ENCODE data around the gene NUDT12. TPM values are rescaled to one million over a fixed set of nuclear protein-coding genes. Genes with fewer than 3 reads are reported as not detected.

Gene NUDT12
- total and polyA plus RNA-seq, 9 donors = 4.9 to 9.9 (median 7.2) TPM

DNA sequence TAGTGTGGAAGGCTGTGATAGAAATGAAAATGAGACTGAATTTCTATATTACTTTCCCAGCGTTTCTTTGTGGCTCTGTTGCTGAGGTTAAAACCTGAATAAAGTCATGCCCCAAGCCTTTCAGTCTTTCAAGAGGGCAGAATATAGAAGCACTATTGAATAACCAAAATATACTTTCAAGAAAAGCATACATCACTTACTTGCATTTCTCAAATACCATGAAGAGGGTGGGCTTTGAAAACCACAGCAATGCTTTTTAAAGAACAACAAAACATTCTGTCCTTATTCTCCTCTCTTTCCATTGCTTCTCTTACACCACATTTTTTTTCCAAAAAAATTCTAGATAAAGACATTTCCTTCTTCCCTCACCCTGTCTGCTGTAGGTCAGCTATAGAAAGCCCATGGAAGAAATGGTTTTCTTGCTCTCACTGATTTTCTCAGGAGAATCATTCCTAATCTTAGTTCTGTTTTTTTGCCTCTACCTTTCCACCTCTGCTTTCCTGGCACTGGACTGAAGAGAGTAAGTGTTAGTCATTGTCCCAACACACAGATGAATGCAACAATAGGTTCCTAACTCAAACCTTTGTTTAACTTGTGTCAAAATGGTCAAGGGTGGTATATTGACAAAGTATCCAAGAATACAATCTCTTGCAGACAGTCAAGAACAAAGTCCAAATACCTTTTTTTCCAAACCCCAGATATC lies 51.6 kb downstream of the NUDT12 start:
- H3K9me3 ChIP-seq = no peaks in the 10 kb centered on the region
- TF ChIP-seq CTCF (IDR thresholded peaks at IDR 0.05) (no peak), EP300 (IDR thresholded peaks at IDR 0.05) (no peak), POLR2A (IDR thresholded peaks at IDR 0.05) (no peak)
- no peak overlapping the region for H3K4me3 ChIP-seq
- WGBS, 3 donors = 48 to 65% (median 63%) methylated on average over 1 of the region's 1 CpG
- intact Hi-C loops (cut with DNase I) = no loop called here
- no peaks in the 10 kb centered on the region for H3K36me3 ChIP-seq
- no peaks in the 10 kb centered on the region for H3K4me1 ChIP-seq (ENCODE audit: insufficient read depth)
- no peak overlapping the region for H3K27ac ChIP-seq
- DNase-seq = no peak
- no peaks in the 10 kb centered on the region for H3K27me3 ChIP-seq

DNA sequence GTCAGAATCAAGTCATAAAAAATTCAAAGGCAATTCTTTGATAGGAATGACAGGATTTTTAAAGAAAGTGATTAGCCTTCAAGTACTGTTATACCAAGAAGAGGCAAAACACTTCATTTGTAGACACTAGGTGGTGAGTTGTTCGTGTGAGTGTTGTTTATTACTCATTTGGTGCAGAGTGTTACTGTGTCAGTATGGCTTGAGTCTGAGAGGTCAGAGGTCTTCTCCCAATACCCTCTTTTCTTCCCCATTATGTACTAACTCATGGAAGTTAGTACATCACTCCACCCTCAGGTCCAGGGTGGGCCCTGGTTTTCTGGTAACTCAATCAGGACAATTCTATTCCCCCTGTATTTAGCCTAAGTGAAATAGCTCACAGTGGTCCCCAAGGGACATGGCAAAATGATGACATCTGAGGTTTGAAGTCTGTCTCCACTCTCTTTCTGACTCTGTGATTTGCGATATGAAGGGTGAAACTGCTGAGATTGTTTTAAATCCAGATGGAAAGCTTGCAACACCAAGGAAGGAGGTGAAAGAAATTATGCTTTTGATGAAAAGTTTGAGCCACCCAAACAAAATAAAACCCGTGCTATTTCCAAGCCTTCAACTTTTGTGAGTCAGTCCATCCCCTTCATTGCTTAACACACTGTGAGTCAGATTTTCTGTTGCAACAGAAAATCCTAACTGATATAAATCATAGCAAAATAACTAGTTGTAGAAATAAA lies 56.8 kb downstream of the NUDT12 start:
- no peaks in the 10 kb centered on the region for H3K9me3 ChIP-seq
- H3K4me1 ChIP-seq (ENCODE audit: insufficient read depth) = no peaks in the 10 kb centered on the region
- intact Hi-C loops (cut with DNase I) = no loop called here
- H3K27ac ChIP-seq = no peak overlapping the region
- no peak for TF ChIP-seq CTCF (IDR thresholded peaks at IDR 0.05)
- no peak for TF ChIP-seq EP300 (IDR thresholded peaks at IDR 0.05)
- no peak for TF ChIP-seq POLR2A (IDR thresholded peaks at IDR 0.05)
- 73 to 79% (median 77%) methylated on average over 3 of the region's 3 CpGs for WGBS, 3 donors
- H3K27me3 ChIP-seq = no peaks in the 10 kb centered on the region
- H3K4me3 ChIP-seq = no peak overlapping the region
- no peak for DNase-seq
- H3K36me3 ChIP-seq = no peaks in the 10 kb centered on the region

GRCh38 chr5:103503066-103503465 lies 59.5 kb downstream of the NUDT12 start:
- Histone ChIP-seq H3K4me1 (ENCODE audit: insufficient read depth) (no peaks in the 10 kb centered on the region), H3K4me3 (no peak overlapping the region), H3K36me3 (no peaks in the 10 kb centered on the region), H3K27ac (no peak overlapping the region), H3K27me3 (no peaks in the 10 kb centered on the region), H3K9me3 (no peaks in the 10 kb centered on the region)
- intact Hi-C loops (cut with DNase I) = no loop called here
- TF ChIP-seq CTCF (IDR thresholded peaks at IDR 0.05) (no peak), EP300 (IDR thresholded peaks at IDR 0.05) (no peak), POLR2A (IDR thresholded peaks at IDR 0.05) (no peak)
- DNase-seq = no peak

GRCh38 chr5:103502662-103503061 lies 59.9 kb downstream of the NUDT12 start:
- Histone ChIP-seq H3K27ac (no peak overlapping the region), H3K9me3 (no peaks in the 10 kb centered on the region), H3K36me3 (no peaks in the 10 kb centered on the region), H3K27me3 (no peaks in the 10 kb centered on the region), H3K4me1 (ENCODE audit: insufficient read depth) (no peaks in the 10 kb centered on the region), H3K4me3 (no peak overlapping the region)
- no peak for DNase-seq
- WGBS, 3 donors = 74 to 90% (median 82%) methylated on average over 3 of the region's 3 CpGs
- intact Hi-C loops (cut with DNase I) = no loop called here
- no peak for TF ChIP-seq CTCF (IDR thresholded peaks at IDR 0.05)
- no peak for TF ChIP-seq POLR2A (IDR thresholded peaks at IDR 0.05)
- TF ChIP-seq EP300 (IDR thresholded peaks at IDR 0.05) = no peak
